ENCODE results near the gene OSBP2.

The OSBP2 gene

GRCh38 chr22:30856741-30857502, 162.2 kb downstream of the OSBP2 start:
- no peak for DNase-seq

- DNase-seq, result no peak
Measured at GRCh38 chr22:30857791-30858190, 163.1 kb downstream of the OSBP2 start.

- DNase-seq, result no peak
Measured at GRCh38 chr22:30858976-30859713, 164.5 kb downstream of the OSBP2 start.

GRCh38 chr22:30859714-30860095, 165.0 kb downstream of the OSBP2 start:
- DNase-seq, result no peak

- no peak for DNase-seq
Measured at GRCh38 chr22:30860176-30861105, 165.8 kb downstream of the OSBP2 start.

GRCh38 chr22:30861131-30861530, 166.5 kb downstream of the OSBP2 start:
- no peak for DNase-seq

GRCh38 chr22:30861688-30862552, 167.2 kb downstream of the OSBP2 start:
- no peak for DNase-seq

- no peak for DNase-seq
Measured at GRCh38 chr22:30863081-30863833, 168.6 kb downstream of the OSBP2 start.

- DNase-seq, result no peak
Measured at GRCh38 chr22:30864441-30865420, 170.1 kb downstream of the OSBP2 start.

- no peak for DNase-seq
Measured at GRCh38 chr22:30865656-30866055, 171.0 kb downstream of the OSBP2 start.

- DNase-seq, result no peak
Measured at GRCh38 chr22:30866216-30866615, 171.5 kb downstream of the OSBP2 start.

- DNase-seq, result no peak
Measured at GRCh38 chr22:30866811-30867271, 172.2 kb downstream of the OSBP2 start.

- DNase-seq, result no peak
Measured at GRCh38 chr22:30867746-30868662, 173.3 kb downstream of the OSBP2 start.

- DNase-seq, result no peak
Measured at GRCh38 chr22:30868663-30869385, 174.2 kb downstream of the OSBP2 start.

- no peak for DNase-seq
Measured at GRCh38 chr22:30869667-30870395, 175.2 kb downstream of the OSBP2 start.

GRCh38 chr22:30870451-30871345, 176.0 kb downstream of the OSBP2 start:
- DNase-seq, result no peak
